Hypothalamus (tissue), 51 donors: ENCODE results near the gene MTHFR.
A peak's percentile ranks its signal among the peaks of the same experiment; 100 is the strongest.

Experiments
- DNase-seq, 51 donors: peaks; one replicate each; lab custom pipeline; 2025; lab: John Stamatoyannopoulos, UW

The MTHFR gene

DNA sequence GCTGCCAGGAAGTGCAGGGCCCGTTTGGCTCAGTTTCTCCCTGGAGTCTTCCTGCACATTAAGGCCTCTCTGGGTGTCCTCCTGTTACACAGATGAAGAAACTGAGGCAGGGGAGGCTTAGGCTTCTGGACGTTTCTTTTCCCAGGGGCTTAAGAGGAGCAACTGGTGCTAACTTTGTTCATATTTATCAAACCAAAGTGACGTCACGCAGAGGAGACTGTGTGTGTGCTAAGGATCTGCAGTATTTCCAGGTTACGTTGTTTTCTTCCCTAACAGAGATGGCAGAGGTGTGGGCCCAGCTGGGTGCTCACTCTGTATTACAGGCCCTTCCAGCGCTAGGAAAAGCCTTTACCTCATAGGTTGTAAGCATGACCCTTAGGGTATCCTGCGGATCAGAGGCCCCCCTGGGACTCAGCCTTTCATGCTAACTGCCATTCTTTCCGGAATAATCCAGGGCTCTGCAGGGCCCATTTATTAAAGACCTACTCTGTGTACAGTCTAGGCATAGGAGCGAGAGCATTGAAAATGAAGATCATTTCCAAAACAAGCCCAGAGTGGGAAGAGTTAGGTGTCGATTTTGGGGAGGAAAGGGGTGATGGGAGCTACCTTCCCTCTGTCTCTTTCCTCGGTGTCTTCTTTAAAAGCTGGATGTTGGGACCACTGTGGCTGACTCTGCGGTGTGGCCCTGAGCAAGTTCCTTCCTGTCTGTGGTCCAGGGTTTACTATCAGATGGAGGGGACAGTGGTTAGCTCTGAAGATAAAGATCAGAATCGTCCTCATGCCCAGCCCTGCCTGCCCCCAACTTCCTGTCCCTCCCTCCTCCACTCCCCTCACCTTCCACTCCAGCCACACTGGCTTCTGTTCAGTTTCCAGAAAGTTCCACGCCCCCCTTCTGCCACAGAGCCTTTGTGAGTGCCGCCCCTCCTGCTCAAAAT lies 65.2 kb downstream of the MTHFR start:
- no peak for DNase-seq

DNA sequence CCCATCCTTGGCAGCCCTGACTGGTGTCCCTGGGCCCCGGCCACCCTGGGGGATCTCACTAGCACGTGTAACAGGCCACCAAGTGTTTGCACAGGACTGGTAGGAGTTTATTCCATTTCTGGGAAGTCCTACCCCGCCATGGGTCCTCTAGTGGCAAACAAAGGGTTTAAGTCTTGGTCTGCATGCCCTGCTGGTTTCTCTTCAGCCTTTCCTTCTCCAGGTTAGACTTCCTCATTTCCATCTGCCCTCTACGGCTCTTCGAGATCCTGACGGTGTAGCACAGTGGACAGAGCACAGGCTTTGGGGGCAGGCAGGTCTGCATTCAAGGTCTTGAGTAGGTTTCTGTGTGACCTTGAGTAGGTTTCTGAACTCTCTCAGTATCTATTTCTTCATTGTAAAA lies 67.0 kb downstream of the MTHFR start:
- DNase-seq = no peak

DNA sequence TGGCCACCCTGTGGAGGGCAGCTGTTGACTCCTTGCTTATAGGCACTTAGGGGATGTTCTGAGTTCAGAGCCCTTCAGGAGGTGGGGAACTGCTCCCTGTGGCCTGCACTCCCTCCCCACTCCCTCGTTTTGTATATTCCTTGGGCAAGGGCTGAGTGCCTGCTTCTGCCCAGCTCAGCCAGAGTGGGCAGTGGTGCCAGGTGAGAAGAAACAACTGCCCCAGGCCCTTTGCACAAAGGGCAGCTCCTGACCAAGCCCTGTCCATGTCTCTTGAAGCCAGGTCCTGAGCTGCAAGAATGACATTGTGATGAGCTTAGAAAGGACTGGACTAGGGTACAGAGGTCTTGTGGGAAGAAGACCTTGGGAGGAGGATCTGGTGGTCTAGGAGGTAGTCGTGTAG lies 67.7 kb downstream of the MTHFR start:
- DNase-seq = no peak

GRCh38 chr1:11736746-11737639 lies 68.8 kb downstream of the MTHFR start:
- peak in 11 of 51 donors; percentile 4 to 38 (median 20) for DNase-seq

- DNase-seq = peak; percentile 50 to 98 (median 92)
These were observed 69.7 kb downstream of the MTHFR start, which contains the start of gene AGTRAP for GRCh38 chr1:11735854-11736745. Gene AGTRAP, plus strand, starts transcription at chr1:11736136. Its CDS starts 73 bp downstream, at chr1:11736209.
